HFFc6 (cell line): ENCODE measurements around the gene RRP1. TPM values are rescaled to one million over a fixed set of nuclear protein-coding genes. Genes with fewer than 3 reads are reported as not detected.

Source experiments
- DNase-seq: peaks from one replicate; pipeline ENCODE4 v3.0.0-alpha.2; 2018
- H3K27ac Mint-ChIP-seq: 2 replicates; pipeline ENCODE4 v1.8.0; 2020; ENCODE audit warnings: mild to moderate bottlenecking, mixed read lengths
- H3K27me3 Mint-ChIP-seq: 2 replicates; pipeline ENCODE4 v1.8.0; 2021; ENCODE audit warnings: mild to moderate bottlenecking, moderate library complexity, mixed read lengths; ENCODE audit not compliant: insufficient read depth
- H3K36me3 Mint-ChIP-seq: 2 replicates; pipeline ENCODE4 v1.8.0; 2021; ENCODE audit warnings: low read depth, mixed read lengths
- H3K4me1 Mint-ChIP-seq: 2 replicates; pipeline ENCODE4 v1.8.0; 2020; ENCODE audit warnings: low read depth, mixed read lengths
- H3K4me3 Mint-ChIP-seq: 2 replicates; pipeline ENCODE4 v1.8.0; 2020; ENCODE audit warnings: mild to moderate bottlenecking, moderate library complexity, mixed read lengths
- H3K9me3 Mint-ChIP-seq: 2 replicates; pipeline ENCODE4 v1.8.0; 2020; ENCODE audit warnings: mild to moderate bottlenecking, mixed read lengths
- CTCF ChIP-seq: fragments of 200-600 bp; sonication (generic); IDR thresholded peaks from 2 replicates; pipeline ENCODE4 v1.5.0; 2021; ENCODE audit warnings: antibody characterized with exemption, mild to moderate bottlenecking
- total RNA-seq, 6 experiments: library from RNA; stranded (reverse); fragmentation: NEBNext Ultra II Directional; extraction: Animal tissue kit (Norgen Biotek cat#: 25700); gene quantifications; 2 replicates in 1 of 6; 3 replicates in 5 of 6; pipeline ENCODE4 v1.2.3, GENCODE V29; 2021

RRP1 gene
- total RNA-seq, 6 experiments from 2014 or later: 19.9 to 24.8 (median 23.0) TPM

GRCh38 chr21:43786807-43787440 lies 2.5 kb upstream of the RRP1 start:
- no peak overlapping the region for H3K4me3 Mint-ChIP-seq
- TF ChIP-seq CTCF: no peak
- DNase-seq: no peak
- H3K27me3 Mint-ChIP-seq: no peaks in the 10 kb centered on the region; the same call in none of the 2 replicates
- H3K4me1 Mint-ChIP-seq: peaks cover 15% of the 10 kb centered on the region; the same call in 1 of the 2 replicates
- no peak overlapping the region for H3K27ac Mint-ChIP-seq
- no peaks in the 10 kb centered on the region for H3K9me3 Mint-ChIP-seq
- H3K36me3 Mint-ChIP-seq: peaks cover 2% of the 10 kb centered on the region

- peaks cover 9% of the 10 kb centered on the region for H3K36me3 Mint-ChIP-seq
Observed at GRCh38 chr21:43790010-43790524, 690 bp downstream of the RRP1 start.

GRCh38 chr21:43792406-43792805 lies 3.0 kb downstream of the RRP1 start:
- Mint-ChIP-seq H3K27me3 (no peaks in the 10 kb centered on the region; the same call in 1 of the 2 replicates), H3K27ac (no peak overlapping the region), H3K36me3 (peaks cover 25% of the 10 kb centered on the region), H3K9me3 (no peaks in the 10 kb centered on the region), H3K4me3 (no peak overlapping the region), H3K4me1 (peaks cover 18% of the 10 kb centered on the region; the same call in 1 of the 2 replicates)
- no peak for DNase-seq
- no peak for TF ChIP-seq CTCF

More at GRCh38 chr21:43790010-43790524, 690 bp downstream of the RRP1 start:
- TF ChIP-seq CTCF: no peak
- Mint-ChIP-seq H3K27ac (peak overlapping the region; percentile 69), H3K9me3 (no peaks in the 10 kb centered on the region), H3K27me3 (no peaks in the 10 kb centered on the region; the same call in 1 of the 2 replicates), H3K4me1 (peaks cover 18% of the 10 kb centered on the region; the same call in 1 of the 2 replicates), H3K4me3 (peak overlapping the region; percentile 97)
- DNase-seq: no peak

- Mint-ChIP-seq H3K27ac (no peak overlapping the region), H3K27me3 (no peaks in the 10 kb centered on the region; the same call in 1 of the 2 replicates), H3K4me1 (peaks cover 18% of the 10 kb centered on the region; the same call in 1 of the 2 replicates), H3K36me3 (peaks cover 27% of the 10 kb centered on the region), H3K9me3 (no peaks in the 10 kb centered on the region), H3K4me3 (no peak overlapping the region)
- no peak for TF ChIP-seq CTCF
- DNase-seq: no peak
Observed at GRCh38 chr21:43793243-43793642, 3.9 kb downstream of the RRP1 start.

GRCh38 chr21:43794311-43794710 lies 4.9 kb downstream of the RRP1 start:
- Mint-ChIP-seq H3K4me1 (peaks cover 18% of the 10 kb centered on the region; the same call in 1 of the 2 replicates), H3K4me3 (no peak overlapping the region), H3K27me3 (no peaks in the 10 kb centered on the region; the same call in 1 of the 2 replicates), H3K27ac (no peak overlapping the region), H3K36me3 (peaks cover 27% of the 10 kb centered on the region), H3K9me3 (no peaks in the 10 kb centered on the region)
- TF ChIP-seq CTCF: no peak
- no peak for DNase-seq
